H1 (cell line): ENCODE measurements around the gene JUN. TPM values are rescaled to one million over a fixed set of nuclear protein-coding genes. Genes with fewer than 3 reads are reported as not detected.

Experiments used
- CTCF ChIA-PET: fragments of 300-600 bp; sonication (Branson Sonifier 250); formaldehyde crosslinking; loops from one replicate; lab custom pipeline; 2021; ENCODE audit not compliant: partially characterized antibody; lab: Charles Lee
- POLR2A ChIA-PET: fragments of 300-600 bp; sonication (Branson Sonifier 250); formaldehyde crosslinking; loops from one replicate; lab custom pipeline; 2021; ENCODE audit warnings: inconsistent platforms; ENCODE audit not compliant: partially characterized antibody; lab: Charles Lee
- DNase-seq, 2 experiments: peaks; one replicate each; pipeline versions ENCODE4 v3.0.0 to v3.0.0-alpha.2; 2010 to 2022; ENCODE audit warnings: low spot score in 2 of 2, low read depth in 1 of 2, mixed read lengths in 1 of 2
- FAIRE-seq: peaks from 2 replicates; lab custom pipeline; 2011; peaks lifted over from hg19 to GRCh38; lab: Jason Lieb, UNC
- H2AFZ ChIP-seq: 2 replicates; pipeline ENCODE4 v1.8.1; 2012; ENCODE audit warnings: low read length, inconsistent platforms
- H2AK5ac ChIP-seq: 2 replicates; pipeline ENCODE4 v1.6.1; 2013; ENCODE audit warnings: low read depth, low read length
- H2BK120ac ChIP-seq: replicated peaks from 2 replicates; pipeline ENCODE3; 2013; ENCODE audit warnings: low read depth, low read length, inconsistent platforms
- H2BK12ac ChIP-seq: 2 replicates; pipeline ENCODE4 v1.6.1; 2013; ENCODE audit warnings: low read depth, low read length
- H2BK15ac ChIP-seq: 2 replicates; pipeline ENCODE4 v1.6.1; 2013; ENCODE audit warnings: low read length
- H2BK20ac ChIP-seq: 2 replicates; pipeline ENCODE4 v1.6.1; 2013; ENCODE audit warnings: low read length
- H2BK5ac ChIP-seq: 2 replicates; pipeline ENCODE4 v1.6.1; 2013; ENCODE audit warnings: low read depth, low read length
- H3K14ac ChIP-seq: 2 replicates; pipeline ENCODE4 v1.6.1; 2013; ENCODE audit warnings: inconsistent platforms; ENCODE audit not compliant: insufficient read length
- H3K18ac ChIP-seq: 2 replicates; pipeline ENCODE4 v1.6.1; 2013; ENCODE audit warnings: low read length; ENCODE audit errors: extremely low read depth
- H3K23ac ChIP-seq: 2 replicates; pipeline ENCODE4 v1.6.1; 2013; ENCODE audit warnings: inconsistent platforms; ENCODE audit not compliant: insufficient read length
- H3K23me2 ChIP-seq: 2 replicates; pipeline ENCODE4 v1.6.1; 2013; ENCODE audit warnings: low read depth, low read length
- H3K27ac ChIP-seq: 2 replicates; pipeline ENCODE4 v1.6.1; 2011; ENCODE audit warnings: low read depth, low read length, inconsistent platforms
- H3K27me3 ChIP-seq, 4 experiments: replicated peaks in 1 of 4; 1 replicate in 1 of 4; 2 replicates in 3 of 4; pipeline versions ENCODE4 v1.6.1 to v1.8.1; 2011 to 2013; ENCODE audit warnings: low read length in 3 of 4, mild to moderate bottlenecking in 3 of 4, inconsistent platforms in 2 of 4, mixed read lengths in 2 of 4, moderate library complexity in 1 of 4; ENCODE audit not compliant: control insufficient read depth in 3 of 4, insufficient read depth in 3 of 4; ENCODE audit errors: extremely low read depth in 1 of 4
- H3K36me3 ChIP-seq, 4 experiments: 2 replicates each; pipeline versions ENCODE4 v1.6.1 to v1.8.1; 2011 to 2013; ENCODE audit warnings: mild to moderate bottlenecking in 4 of 4, low read length in 3 of 4, moderate library complexity in 2 of 4, control low read depth in 1 of 4, inconsistent platforms in 1 of 4; ENCODE audit not compliant: insufficient read depth in 4 of 4, control insufficient read depth in 2 of 4
- H3K4ac ChIP-seq: replicated peaks from 2 replicates; pipeline ENCODE3; 2013; ENCODE audit warnings: low read length, low read depth, mixed read lengths, inconsistent platforms; ENCODE audit not compliant: insufficient read length
- H3K4me1 ChIP-seq, 4 experiments: replicated peaks in 1 of 4; 1 replicate in 1 of 4; 2 replicates in 3 of 4; pipeline versions ENCODE4 v1.6.1 to v1.8.1; 2011 to 2013; ENCODE audit warnings: low read length in 3 of 4, inconsistent platforms in 2 of 4, mixed read lengths in 1 of 4; ENCODE audit not compliant: insufficient read depth in 4 of 4, control insufficient read depth in 3 of 4
- H3K4me2 ChIP-seq, 2 experiments: 2 replicates each; pipeline versions ENCODE4 v1.6.1 to v1.8.1; 2011 to 2013; ENCODE audit warnings: low read depth in 2 of 2, low read length in 2 of 2, control low read depth in 1 of 2, inconsistent platforms in 1 of 2, mild to moderate bottlenecking in 1 of 2; ENCODE audit not compliant: insufficient read depth in 1 of 2
- H3K4me3 ChIP-seq, 4 experiments: fragments of 200-600, 300-600 bp in 1 of 4; sonication (generic), shearing (Covaris generic), sonication (Bioruptor Twin) in 1 of 4; 2 replicates each; pipeline versions ENCODE4 v1.5.1 to v1.8.1; 2011 to 2016; ENCODE audit warnings: low read length in 4 of 4, low read depth in 3 of 4, control low read depth in 2 of 4, inconsistent platforms in 2 of 4, mild to moderate bottlenecking in 2 of 4, mixed read lengths in 1 of 4, moderate library complexity in 1 of 4; ENCODE audit not compliant: insufficient read depth in 2 of 4; ENCODE audit errors: extremely low read depth in 1 of 4
- H3K56ac ChIP-seq: replicated peaks from 2 replicates; pipeline ENCODE3; 2013; ENCODE audit warnings: low read depth, mild to moderate bottlenecking, mixed read lengths, low read length, inconsistent platforms; ENCODE audit not compliant: insufficient read length
- H3K79me1 ChIP-seq: 2 replicates; pipeline ENCODE4 v1.6.1; 2013; ENCODE audit warnings: low read depth, low read length, control low read depth
- H3K79me2 ChIP-seq, 2 experiments: 2 replicates each; pipeline versions ENCODE4 v1.6.1 to v1.8.1; 2012 to 2013; ENCODE audit warnings: low read length in 2 of 2, mild to moderate bottlenecking in 2 of 2, inconsistent platforms in 1 of 2; ENCODE audit not compliant: insufficient read depth in 2 of 2, control insufficient read depth in 1 of 2
- H3K9ac ChIP-seq, 4 experiments: replicated peaks in 1 of 4; 1 replicate in 1 of 4; 2 replicates in 3 of 4; pipeline versions ENCODE4 v1.6.1 to v1.8.1; 2011 to 2013; ENCODE audit warnings: low read depth in 3 of 4, low read length in 3 of 4, control low read depth in 2 of 4, mild to moderate bottlenecking in 2 of 4, moderate library complexity in 2 of 4, inconsistent platforms in 1 of 4; ENCODE audit errors: extremely low read depth in 1 of 4
- H3K9me3 ChIP-seq, 2 experiments: 2 replicates each; pipeline versions ENCODE4 v1.6.1 to v1.8.1; 2012 to 2013; ENCODE audit warnings: mild to moderate bottlenecking in 2 of 2, moderate library complexity in 2 of 2, control low read depth in 1 of 2, inconsistent platforms in 1 of 2, low read depth in 1 of 2, low read length in 1 of 2, mixed read lengths in 1 of 2; ENCODE audit not compliant: insufficient read depth in 2 of 2
- H4K20me1 ChIP-seq, 2 experiments: replicated peaks in 1 of 2; 2 replicates each; pipeline versions ENCODE3 to v1.8.1; 2011 to 2013; ENCODE audit warnings: inconsistent platforms in 2 of 2, low read length in 2 of 2, mild to moderate bottlenecking in 1 of 2; ENCODE audit not compliant: insufficient read depth in 2 of 2, control insufficient read depth in 1 of 2
- H4K5ac ChIP-seq: 2 replicates; pipeline ENCODE4 v1.6.1; 2013; ENCODE audit warnings: low read length, low read depth, mixed read lengths, inconsistent platforms; ENCODE audit not compliant: insufficient read length
- H4K8ac ChIP-seq: 2 replicates; pipeline ENCODE4 v1.8.0; 2013; ENCODE audit warnings: mild to moderate bottlenecking, moderate library complexity, low read length, inconsistent platforms; ENCODE audit not compliant: insufficient read depth; ENCODE audit errors: extremely low read depth
- H4K91ac ChIP-seq: replicated peaks from 2 replicates; pipeline ENCODE3; 2013; ENCODE audit warnings: low read length, mixed read lengths, inconsistent platforms; ENCODE audit not compliant: insufficient read length
- CBX8 ChIP-seq: fragments of 300-800, 300-1000 bp; sonication (generic); IDR thresholded peaks from 2 replicates; pipeline ENCODE4 v1.7.1; 2016; ENCODE audit warnings: low read depth, low read length, borderline replicate concordance
- GTF2F1 ChIP-seq: IDR thresholded peaks from 2 replicates; pipeline ENCODE4 v1.6.1; 2012; ENCODE audit warnings: low read depth, low read length, improper control_type of control experiment, borderline replicate concordance
- HDAC6 ChIP-seq: IDR thresholded peaks from one replicate; pipeline ENCODE4 v1.7.1; 2012; ENCODE audit warnings: low read depth, mild to moderate bottlenecking, inconsistent platforms, low read length, moderate library complexity
- JUND ChIP-seq: IDR thresholded peaks from 2 replicates; pipeline ENCODE4 v1.6.1; 2011; ENCODE audit warnings: mild to moderate bottlenecking, improper control_type of control experiment, low read length
- NRF1 ChIP-seq: IDR thresholded peaks from 2 replicates; pipeline ENCODE4 v1.6.1; 2011; ENCODE audit warnings: mild to moderate bottlenecking, low read depth, low read length, improper control_type of control experiment
- PHF8 ChIP-seq: fragments of 200-600 bp; sonication (generic); conservative IDR thresholded peaks from 2 replicates; pipeline ENCODE4 v1.7.1; 2012; ENCODE audit warnings: low read depth, mild to moderate bottlenecking, inconsistent platforms, low read length, moderate library complexity
- POLR2A ChIP-seq, 2 experiments: IDR thresholded peaks; 1 replicate in 1 of 2; 2 replicates in 1 of 2; pipeline ENCODE4 v1.6.1; 2011; ENCODE audit warnings: low read depth in 2 of 2, low read length in 2 of 2, mild to moderate bottlenecking in 2 of 2; ENCODE audit errors: control extremely low read depth in 1 of 2
- POLR2AphosphoS5 ChIP-seq: IDR thresholded peaks from 2 replicates; pipeline ENCODE4 v1.6.1; 2011; ENCODE audit warnings: low read depth, low read length
- SIX5 ChIP-seq: IDR thresholded peaks from 2 replicates; pipeline ENCODE4 v1.6.1; 2011; ENCODE audit warnings: mild to moderate bottlenecking, low read depth, low read length
- TCF12 ChIP-seq: IDR thresholded peaks from 2 replicates; pipeline ENCODE4 v1.6.1; 2011; ENCODE audit warnings: low read depth, mild to moderate bottlenecking, low read length
- WGBS, 2 experiments: shearing (Covaris generic) in 1 of 2; methylation state at CpG; one replicate each; pipeline versions ENCODE4 v1.1.6 to v1.1.7; 2013 to 2015; ENCODE audit warnings: low lambda C conversion rate in 2 of 2, mixed read lengths in 2 of 2, inconsistent platforms in 1 of 2, low coverage in 1 of 2, missing lambda C conversion rate in 1 of 2; ENCODE audit not compliant: insufficient replicate concordance in 2 of 2, insufficient coverage in 1 of 2, insufficient read length in 1 of 2; ENCODE audit errors: extremely low coverage in 1 of 2, missing lambda C conversion rate in 1 of 2; 5-methylcytosine and 5-hydroxymethylcytosine counted together
- polyA plus RNA-seq, 7 experiments: library from polyadenylated mRNA; depleted of rRNA in 3 of 7; stranded (reverse) in 5 of 7; unstranded in 2 of 7; fragments of >200 nt in 5 of 7; fragments of 200-250 nt in 2 of 7; gene quantifications; 1 replicate in 5 of 7; 2 replicates in 1 of 7; 4 replicates in 1 of 7; pipeline versions ENCODE4 v1.2.1 to v1.2.3, GENCODE V29; 2011 to 2013; ENCODE audit warnings: missing spikeins in 2 of 7, mixed read lengths in 2 of 7
- total RNA-seq: library from RNA; stranded (reverse); fragmentation: NEBNext Ultra II Directional; extraction: Animal tissue kit (Norgen Biotek cat#: 25700); gene quantifications from 2 replicates; pipeline ENCODE4 v1.2.1, GENCODE V29; 2021
- TF ChIP-seq, protein P1 (sequence below): IDR thresholded peaks from 2 replicates; pipeline ENCODE4 v1.6.1; 2012; ENCODE audit warnings: inconsistent platforms
- TF ChIP-seq, protein P2 (sequence below): IDR thresholded peaks from 2 replicates; pipeline ENCODE4 v1.6.1; 2012; ENCODE audit warnings: inconsistent platforms

Gene JUN
- total and polyA plus RNA-seq, 2 of the 8 experiments (the other 6 are each of a cell fraction or from before 2014, with no cell fraction given), result 4.4 to 10.9 TPM

DNA sequence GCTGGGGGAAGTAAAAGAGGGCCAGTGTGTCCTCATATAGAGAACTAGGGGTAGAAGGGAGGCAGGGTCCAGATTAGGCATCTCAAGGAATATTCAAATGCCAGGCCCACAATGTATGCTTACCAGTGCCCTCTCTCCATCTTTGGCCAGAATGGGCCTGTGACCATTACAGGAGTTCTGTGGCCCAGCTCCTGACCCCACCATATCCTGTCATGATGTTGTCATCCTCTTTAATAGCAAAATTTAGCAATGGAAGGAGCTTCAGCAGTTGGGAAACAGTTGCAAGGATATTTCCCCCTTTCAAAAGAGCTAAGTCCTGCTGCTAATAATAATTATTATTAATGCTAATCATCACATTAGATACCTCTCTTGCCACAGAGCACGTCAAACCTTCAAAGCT lies 49.3 kb upstream of the JUN start:
- Histone ChIP-seq H3K18ac (no peak overlapping the region), H3K14ac (no peak overlapping the region), H2AFZ (no peak overlapping the region), H3K56ac (no peak overlapping the region)
- TF ChIP-seq SIX5 (no peak), NRF1 (no peak), JUND (no peak), POLR2AphosphoS5 (no peak), HDAC6 (no peak), PHF8 (no peak), TCF12 (no peak), POLR2A (IDR thresholded peaks at IDR 0.05; ENCODE audit: control extremely low read depth in 1 of 2, low read depth in 2 of 2, low read length in 2 of 2) (no peak), GTF2F1 (no peak), CBX8 (no peak)
- TF ChIP-seq, protein P1, sequence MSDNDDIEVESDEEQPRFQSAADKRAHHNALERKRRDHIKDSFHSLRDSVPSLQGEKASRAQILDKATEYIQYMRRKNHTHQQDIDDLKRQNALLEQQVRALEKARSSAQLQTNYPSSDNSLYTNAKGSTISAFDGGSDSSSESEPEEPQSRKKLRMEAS, result no peak
- TF ChIP-seq, protein P2, sequence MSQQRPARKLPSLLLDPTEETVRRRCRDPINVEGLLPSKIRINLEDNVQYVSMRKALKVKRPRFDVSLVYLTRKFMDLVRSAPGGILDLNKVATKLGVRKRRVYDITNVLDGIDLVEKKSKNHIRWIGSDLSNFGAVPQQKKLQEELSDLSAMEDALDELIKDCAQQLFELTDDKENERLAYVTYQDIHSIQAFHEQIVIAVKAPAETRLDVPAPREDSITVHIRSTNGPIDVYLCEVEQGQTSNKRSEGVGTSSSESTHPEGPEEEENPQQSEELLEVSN, result no peak
- TF ChIP-seq, all 59 proteins: peak for 0
- Histone ChIP-seq H2BK20ac (no peak overlapping the region), H3K79me2 (no peaks in the 10 kb centered on the region), H3K36me3 (no peaks in the 10 kb centered on the region), H2AK5ac (no peak overlapping the region), H2BK12ac (no peak overlapping the region), H4K20me1 (no peaks in the 10 kb centered on the region), H3K4me3 (no peak overlapping the region), H2BK5ac (no peak overlapping the region), H3K27ac (no peak overlapping the region), H2BK120ac (no peak overlapping the region), H3K23ac (no peak overlapping the region), H3K27me3 (no peaks in the 10 kb centered on the region), H4K91ac (no peak overlapping the region), H2BK15ac (no peak overlapping the region), H3K79me1 (no peaks in the 10 kb centered on the region), H3K23me2 (no peaks in the 10 kb centered on the region), H3K9me3 (0 out of 4 replicates have a peak, but pooled peaks cover 0 to under 1% of the 10 kb centered on the region in 2 experiments), H3K4me1 (no peaks in the 10 kb centered on the region), H3K4ac (no peak overlapping the region), H4K8ac (no peak overlapping the region), H3K4me2 (no peak overlapping the region), H4K5ac (no peak overlapping the region), H3K9ac (no peak overlapping the region)
- ChIA-PET POLR2A (no interaction called here), CTCF (interaction anchor here (0.6 to 0.7 kb wide), 3 partner anchors 12 to 139 kb away, joined by 3 to 4 read pairs (median 3); no protein-coding TSS in a partner anchor)
- DNase-seq (no peak), FAIRE-seq (no peak)
- WGBS, 2 experiments, result 85% methylated on average over 1 of the region's 1 CpG; no CpG with 5 or more reads in 1 of the 2 experiments
